ENCODE measurements around the gene INSM2. TPM values are rescaled to one million over a fixed set of nuclear protein-coding genes. Genes with fewer than 3 reads are reported as not detected.

The INSM2 gene
- total RNA-seq, 2 donors from 2014 or later, result 0.16 TPM; not detected in 1

DNA sequence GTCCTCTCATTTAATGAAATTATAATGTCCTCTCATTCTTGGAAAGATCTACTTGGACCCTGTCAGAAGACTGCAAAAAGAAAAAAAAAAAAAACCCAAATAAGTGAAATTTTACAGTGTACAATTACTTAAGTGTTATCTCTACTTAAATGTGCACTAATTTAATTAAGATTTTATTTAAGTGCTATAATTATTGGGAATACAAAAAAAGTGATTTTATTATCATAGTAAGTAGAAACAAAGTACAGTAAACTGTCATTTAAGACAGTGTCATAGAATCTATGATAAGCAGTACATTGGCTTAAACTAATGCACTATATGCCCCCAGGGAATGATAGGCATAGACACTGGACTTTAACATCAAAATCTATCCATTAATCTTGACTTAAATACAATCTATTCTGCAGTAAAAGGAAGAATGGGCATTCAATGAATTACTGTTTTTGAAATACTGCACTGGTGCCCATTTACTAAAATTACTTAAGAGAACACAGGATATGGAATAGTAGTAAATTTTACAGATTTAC lies 23.3 kb downstream of the INSM2 start:
- H3K36me3 Mint-ChIP-seq (ENCODE audit: insufficient read depth in 2 of 2), result no peaks in the 10 kb centered on the region
- H3K4me3 Mint-ChIP-seq, result no peak overlapping the region
- H3K4me1 Mint-ChIP-seq (ENCODE audit: low read depth), result no peaks in the 10 kb centered on the region
- H3K27ac Mint-ChIP-seq, result no peak overlapping the region
- no peaks in the 10 kb centered on the region for H3K9me3 Mint-ChIP-seq
- no peak for DNase-seq
- H3K27me3 Mint-ChIP-seq (ENCODE audit: low read depth), result no peaks in the 10 kb centered on the region
- ATAC-seq (replicated peaks in 1 of 2), result no peak

DNA sequence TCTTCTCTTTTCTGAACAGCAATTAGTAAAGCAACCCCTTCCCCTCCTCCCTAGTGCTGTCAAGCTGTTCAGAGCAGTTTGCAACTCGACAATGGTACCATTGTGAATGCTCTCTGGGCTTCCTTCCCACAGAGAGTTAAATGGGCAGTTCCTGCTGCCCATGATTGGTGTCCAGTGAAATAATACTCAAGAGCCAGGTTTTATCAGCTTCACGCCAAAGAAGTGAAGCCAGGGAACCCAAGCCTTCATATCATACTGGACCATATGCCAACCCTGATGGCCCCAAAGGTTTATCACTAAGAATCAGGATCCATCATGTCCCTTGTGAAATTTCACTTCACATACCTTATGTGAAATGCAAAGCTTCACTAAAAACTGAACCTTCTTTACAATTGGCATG lies 24.7 kb downstream of the INSM2 start:
- Mint-ChIP-seq H3K4me3 (no peak overlapping the region), H3K36me3 (ENCODE audit: insufficient read depth in 2 of 2) (no peaks in the 10 kb centered on the region), H3K9me3 (no peaks in the 10 kb centered on the region), H3K27ac (no peak overlapping the region), H3K4me1 (ENCODE audit: low read depth) (no peaks in the 10 kb centered on the region), H3K27me3 (ENCODE audit: low read depth) (no peaks in the 10 kb centered on the region)
- ATAC-seq (replicated peaks in 1 of 2) (no peak), DNase-seq (no peak)

DNA sequence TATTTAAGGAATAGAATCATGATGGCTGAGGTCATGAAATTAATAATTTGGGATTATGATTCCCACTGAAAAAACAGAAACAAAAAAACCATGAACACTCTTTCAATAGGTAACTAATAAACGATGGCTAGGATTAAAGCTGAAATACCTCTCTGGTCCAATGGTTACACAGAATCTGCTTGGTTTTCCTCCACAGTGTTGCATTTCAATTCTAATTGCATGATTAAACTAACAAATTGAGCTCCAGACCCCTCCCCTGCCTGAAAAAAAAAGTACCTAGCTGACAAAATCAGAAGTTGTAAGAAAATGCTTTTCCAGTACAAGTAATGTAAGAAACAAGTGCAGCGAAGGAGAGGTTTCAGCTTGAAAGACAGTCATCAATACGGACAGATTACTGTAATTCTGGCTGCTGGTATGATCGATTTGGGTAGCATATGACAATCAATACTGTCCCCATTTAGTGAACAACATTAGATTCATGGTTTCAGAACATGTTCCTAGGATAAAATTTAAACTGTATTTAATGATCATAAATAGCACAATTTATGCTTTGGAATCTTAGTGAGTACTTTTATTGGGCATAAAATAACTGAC lies 32.0 kb downstream of the INSM2 start:
- ATAC-seq (replicated peaks in 1 of 2), result no peak
- Mint-ChIP-seq H3K27me3 (ENCODE audit: low read depth) (no peaks in the 10 kb centered on the region), H3K27ac (no peak overlapping the region), H3K9me3 (no peaks in the 10 kb centered on the region), H3K4me3 (no peak overlapping the region), H3K4me1 (ENCODE audit: low read depth) (no peaks in the 10 kb centered on the region), H3K36me3 (ENCODE audit: insufficient read depth in 2 of 2) (no peaks in the 10 kb centered on the region)
- no peak for DNase-seq

DNA sequence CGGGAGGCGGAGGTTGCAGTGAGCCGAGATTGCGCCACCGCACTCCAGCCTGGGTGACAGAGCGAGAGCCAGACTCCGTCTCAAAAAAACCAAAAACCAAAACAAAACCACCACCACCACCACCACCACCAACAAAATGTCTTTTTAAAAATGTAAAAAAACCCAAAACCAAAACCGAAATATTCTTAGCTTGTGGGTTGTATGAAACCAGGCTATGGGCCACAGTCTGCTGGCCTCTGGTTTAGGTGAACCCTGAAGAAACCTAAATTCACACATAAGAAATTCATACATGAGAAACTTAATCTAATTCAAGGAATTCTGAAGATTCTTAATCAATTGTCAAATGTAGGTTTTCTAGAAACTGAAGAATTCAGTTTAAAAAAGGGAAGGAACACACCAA lies 37.6 kb downstream of the INSM2 start:
- ATAC-seq (replicated peaks in 1 of 2) (no peak), DNase-seq (no peak)
- Mint-ChIP-seq H3K27ac (no peak overlapping the region), H3K4me3 (no peak overlapping the region), H3K27me3 (ENCODE audit: low read depth) (no peaks in the 10 kb centered on the region), H3K4me1 (ENCODE audit: low read depth) (no peaks in the 10 kb centered on the region), H3K9me3 (no peaks in the 10 kb centered on the region), H3K36me3 (ENCODE audit: insufficient read depth in 2 of 2) (no peaks in the 10 kb centered on the region)

DNA sequence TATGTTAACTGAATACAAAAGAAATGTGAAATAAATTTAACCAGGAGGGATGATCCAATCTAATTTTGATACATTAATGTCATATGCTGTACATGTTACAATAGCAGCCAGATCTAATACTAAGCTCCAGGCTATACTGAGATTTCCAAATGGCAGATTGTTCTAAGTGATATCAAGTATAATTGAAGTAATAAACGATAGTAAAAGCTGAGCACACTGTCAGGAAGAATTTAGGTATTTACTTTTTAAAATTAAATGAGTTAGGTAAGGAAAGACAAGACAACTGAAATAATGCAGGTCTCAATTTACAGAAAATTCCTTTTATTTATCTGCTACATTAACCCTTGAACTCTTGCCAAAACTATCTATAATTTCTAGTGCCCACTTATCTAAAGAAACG lies 39.9 kb downstream of the INSM2 start:
- H3K36me3 Mint-ChIP-seq (ENCODE audit: insufficient read depth in 2 of 2), result no peaks in the 10 kb centered on the region
- H3K4me3 Mint-ChIP-seq, result no peak overlapping the region
- no peaks in the 10 kb centered on the region for H3K9me3 Mint-ChIP-seq
- H3K27ac Mint-ChIP-seq, result no peak overlapping the region
- no peaks in the 10 kb centered on the region for H3K4me1 Mint-ChIP-seq (ENCODE audit: low read depth)
- H3K27me3 Mint-ChIP-seq (ENCODE audit: low read depth), result no peaks in the 10 kb centered on the region
- DNase-seq (no peak), ATAC-seq (replicated peaks in 1 of 2) (no peak)

DNA sequence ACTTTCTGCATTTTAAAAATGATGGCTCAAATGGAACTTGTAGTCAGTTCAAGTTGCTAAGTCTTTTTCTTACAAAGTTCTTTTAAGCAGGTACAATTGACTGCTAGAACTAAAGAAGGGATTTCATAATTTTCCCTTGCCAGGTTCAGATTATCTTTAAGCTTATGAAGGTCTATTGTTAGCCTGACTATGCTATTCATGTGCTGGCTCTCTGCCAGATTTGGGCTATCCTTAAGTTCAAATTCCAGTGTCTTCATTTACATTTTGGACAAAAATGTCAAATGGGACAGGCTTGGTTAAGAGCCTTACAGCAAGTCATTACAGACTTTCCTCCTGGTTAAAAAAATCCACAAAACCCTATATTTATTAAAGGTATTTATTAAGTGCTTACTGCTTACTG lies 42.3 kb downstream of the INSM2 start:
- Mint-ChIP-seq H3K36me3 (ENCODE audit: insufficient read depth in 2 of 2) (no peaks in the 10 kb centered on the region), H3K27me3 (ENCODE audit: low read depth) (no peaks in the 10 kb centered on the region), H3K4me1 (ENCODE audit: low read depth) (no peaks in the 10 kb centered on the region), H3K9me3 (no peaks in the 10 kb centered on the region), H3K4me3 (no peak overlapping the region), H3K27ac (no peak overlapping the region)
- ATAC-seq (replicated peaks in 1 of 2), result no peak
- DNase-seq, result no peak

DNA sequence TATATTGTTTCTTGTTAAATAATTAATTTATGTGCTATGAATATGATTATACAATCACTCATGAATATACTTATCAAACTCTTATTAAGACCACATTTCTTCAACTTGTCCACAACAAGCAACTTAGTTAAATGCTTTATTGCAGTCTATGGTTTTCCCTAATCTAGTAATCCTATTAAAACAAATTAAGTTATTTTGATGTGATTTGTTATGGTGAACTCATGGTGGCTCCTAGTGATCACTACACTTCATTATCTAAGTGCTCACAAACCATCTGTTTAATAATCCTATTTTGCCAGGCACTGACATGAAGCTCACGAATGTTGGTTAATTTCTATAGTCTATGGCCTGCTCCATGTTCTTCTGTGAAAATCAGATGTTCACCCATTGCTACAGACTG lies 42.9 kb downstream of the INSM2 start:
- H3K4me3 Mint-ChIP-seq, result no peak overlapping the region
- no peaks in the 10 kb centered on the region for H3K36me3 Mint-ChIP-seq (ENCODE audit: insufficient read depth in 2 of 2)
- no peaks in the 10 kb centered on the region for H3K4me1 Mint-ChIP-seq (ENCODE audit: low read depth)
- H3K9me3 Mint-ChIP-seq, result no peaks in the 10 kb centered on the region
- H3K27ac Mint-ChIP-seq, result no peak overlapping the region
- H3K27me3 Mint-ChIP-seq (ENCODE audit: low read depth), result no peaks in the 10 kb centered on the region
- ATAC-seq (replicated peaks in 1 of 2), result no peak
- no peak for DNase-seq

DNA sequence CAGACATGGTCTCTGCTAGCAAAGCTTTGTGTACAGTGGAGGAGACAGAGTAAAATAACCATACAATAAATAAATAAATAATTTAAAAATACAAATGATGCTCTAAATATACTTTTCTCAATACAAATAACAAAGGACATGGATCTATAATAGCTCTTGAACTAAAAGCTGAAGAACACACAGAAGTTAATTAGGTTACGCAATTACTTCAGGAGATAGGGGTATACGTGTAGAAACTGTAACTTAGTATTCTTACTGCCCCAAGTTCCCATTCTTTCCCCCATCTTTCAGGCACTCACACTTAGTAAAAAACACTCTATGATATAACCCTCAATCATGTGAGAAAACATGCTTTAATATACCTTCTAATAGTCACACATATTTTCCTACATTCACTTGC lies 44.2 kb downstream of the INSM2 start:
- H3K36me3 Mint-ChIP-seq (ENCODE audit: insufficient read depth in 2 of 2), result no peaks in the 10 kb centered on the region
- H3K27ac Mint-ChIP-seq, result no peak overlapping the region
- ATAC-seq (replicated peaks in 1 of 2) (no peak), DNase-seq (no peak)
- no peak overlapping the region for H3K4me3 Mint-ChIP-seq
- H3K27me3 Mint-ChIP-seq (ENCODE audit: low read depth), result no peaks in the 10 kb centered on the region
- H3K4me1 Mint-ChIP-seq (ENCODE audit: low read depth), result no peaks in the 10 kb centered on the region
- no peaks in the 10 kb centered on the region for H3K9me3 Mint-ChIP-seq

DNA sequence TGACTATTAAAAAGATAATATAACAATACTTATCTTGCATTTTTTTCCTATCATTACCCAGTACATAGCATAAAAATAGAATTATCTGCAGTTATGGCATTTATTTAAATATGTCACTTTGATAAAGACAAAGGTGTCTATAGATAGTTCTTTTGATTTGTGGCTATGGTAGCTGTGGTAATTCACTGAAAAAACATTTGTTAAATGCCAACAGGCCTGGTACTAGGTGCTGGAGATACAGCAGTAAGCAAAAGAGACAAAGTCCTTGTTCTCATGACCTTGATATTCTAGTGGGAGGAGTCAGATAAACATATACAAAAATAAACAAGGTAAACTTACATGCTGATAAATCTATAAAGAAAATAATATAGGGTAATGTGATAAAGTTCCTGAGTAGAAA lies 44.7 kb downstream of the INSM2 start:
- no peaks in the 10 kb centered on the region for H3K36me3 Mint-ChIP-seq (ENCODE audit: insufficient read depth in 2 of 2)
- no peak overlapping the region for H3K27ac Mint-ChIP-seq
- ATAC-seq (replicated peaks in 1 of 2) (no peak), DNase-seq (no peak)
- H3K4me3 Mint-ChIP-seq, result no peak overlapping the region
- H3K4me1 Mint-ChIP-seq (ENCODE audit: low read depth), result no peaks in the 10 kb centered on the region
- no peaks in the 10 kb centered on the region for H3K27me3 Mint-ChIP-seq (ENCODE audit: low read depth)
- no peaks in the 10 kb centered on the region for H3K9me3 Mint-ChIP-seq

Other genes with a start within 250 kb of the INSM2 start
- 100 to 1,000 TPM; 325 to 349 TPM for gene PSMA6, start 241.8 kb upstream of the INSM2 start, total RNA-seq
- gene NFKBIA, start 129.4 kb upstream of the INSM2 start, total RNA-seq, result 100 to 1,000 TPM; 391 to 596 TPM